GM10248 (cell line): Measurements from ENCODE around the gene LRRC8D.

Source experiments
- CTCF ChIA-PET: fragments of 300-600 bp; sonication (Branson Sonifier 250); formaldehyde crosslinking; extraction: SDS; loops from one replicate; lab custom pipeline; 2021; ENCODE audit warnings: antibody characterized with exemption; lab: Yijun Ruan, JAX
- POLR2A ChIA-PET: fragments of 350-650 bp; sonication (Branson Sonifier 250); formaldehyde crosslinking; extraction: SDS; loops from one replicate; lab custom pipeline; 2020; ENCODE audit warnings: antibody characterized with exemption; lab: Yijun Ruan, JAX
- DNase-seq: peaks from one replicate; pipeline ENCODE4 v3.0.0; 2012; ENCODE audit errors: extremely low spot score
- CTCF ChIP-seq: IDR thresholded peaks from 2 replicates; pipeline ENCODE4 v1.5.1; 2012; ENCODE audit warnings: mild to moderate bottlenecking, low read depth; ENCODE audit errors: extremely low read depth, missing control alignments, control extremely low read depth

LRRC8D gene

DNA sequence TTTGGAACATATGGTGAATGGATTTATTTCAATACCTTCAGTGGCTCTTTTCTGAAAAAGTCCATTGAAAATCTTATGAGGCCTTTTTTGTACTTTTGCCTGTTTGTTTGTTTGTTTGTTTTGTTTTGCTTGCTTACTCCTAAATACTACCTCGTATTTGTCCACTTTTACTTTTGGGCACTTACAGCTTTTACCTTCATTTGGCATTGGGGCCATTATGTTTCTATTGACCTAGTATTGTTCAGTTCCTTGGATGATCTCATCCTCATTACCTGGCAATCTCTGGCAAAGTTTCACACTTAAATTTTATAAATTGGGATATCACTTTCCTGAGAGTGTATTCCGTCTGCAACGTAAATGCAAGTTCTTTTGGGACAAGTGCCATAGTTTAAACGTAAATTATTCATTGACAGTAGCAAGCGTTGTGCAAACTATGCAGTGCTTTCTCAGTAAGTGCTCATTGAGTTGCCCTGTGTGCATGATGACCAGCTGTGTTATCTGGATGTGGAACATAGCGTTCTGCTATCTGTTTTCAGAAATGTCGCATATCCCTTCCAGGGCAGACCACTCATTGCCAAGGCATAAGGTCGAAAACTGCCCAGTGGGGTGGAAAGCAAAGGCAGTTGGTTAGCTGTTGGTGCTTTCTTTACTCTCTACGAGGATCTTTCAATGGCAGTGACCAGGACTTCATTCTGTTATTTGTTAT is 51.1 kb downstream of the LRRC8D start:
- no peak for TF ChIP-seq CTCF
- POLR2A ChIA-PET: no interaction called here
- CTCF ChIA-PET: interaction anchor here (0.8 to 1.8 kb wide), 3 partner anchors 9 to 36 kb away, joined by 3 to 7 read pairs (median 3); no protein-coding TSS in a partner anchor
- DNase-seq: no peak

- no peak for DNase-seq
- ChIA-PET POLR2A (no interaction called here), CTCF (interaction anchor here (0.8 to 1.8 kb wide), 4 partner anchors 8 to 36 kb away, joined by 3 to 7 read pairs (median 3); no protein-coding TSS in a partner anchor)
- no peak for TF ChIP-seq CTCF
Measured at GRCh38 chr1:89872567-89872966, 51.7 kb downstream of the LRRC8D start.

GRCh38 chr1:89873288-89873687 is 52.5 kb downstream of the LRRC8D start:
- ChIA-PET POLR2A (no interaction called here), CTCF (interaction anchor here (0.8 to 1.4 kb wide), 2 partner anchors 11 to 35 kb away, joined by 3 read pairs; no protein-coding TSS in a partner anchor)
- no peak for TF ChIP-seq CTCF
- no peak for DNase-seq

DNA sequence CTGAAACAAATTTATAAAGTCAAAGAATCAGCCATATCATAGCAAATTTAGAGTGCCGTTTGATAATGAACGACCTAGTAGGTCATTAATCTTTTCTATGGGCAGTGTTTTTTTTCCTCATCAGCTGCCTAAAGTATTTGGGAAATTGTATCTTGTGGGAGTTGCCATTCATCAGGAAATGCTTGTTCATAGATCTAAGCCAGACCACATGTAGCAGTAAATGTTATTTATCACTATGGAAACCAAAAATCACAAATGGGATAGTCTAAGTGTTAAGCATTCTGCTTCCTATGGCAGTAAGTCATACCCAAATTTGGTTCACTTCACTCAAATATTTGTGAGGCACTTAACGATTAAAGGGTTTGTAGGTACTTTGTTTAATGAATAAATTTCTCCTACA is 52.9 kb downstream of the LRRC8D start:
- ChIA-PET POLR2A (no interaction called here), CTCF (interaction anchor here (1.0 kb wide), 1 partner anchor 51 kb away, joined by 3 read pairs; no protein-coding TSS in a partner anchor)
- TF ChIP-seq CTCF: no peak
- no peak for DNase-seq

GRCh38 chr1:89876463-89876862 is 55.6 kb downstream of the LRRC8D start:
- no peak for DNase-seq
- POLR2A ChIA-PET: interaction anchor here (0.6 kb wide), 1 partner anchor 249 kb away, joined by 3 read pairs; no protein-coding TSS in a partner anchor
- CTCF ChIA-PET: interaction anchor here (0.9 to 4.3 kb wide), 5 partner anchors 12 to 33 kb away, joined by 3 to 15 read pairs (median 4); no protein-coding TSS in a partner anchor
- no peak for TF ChIP-seq CTCF

DNA sequence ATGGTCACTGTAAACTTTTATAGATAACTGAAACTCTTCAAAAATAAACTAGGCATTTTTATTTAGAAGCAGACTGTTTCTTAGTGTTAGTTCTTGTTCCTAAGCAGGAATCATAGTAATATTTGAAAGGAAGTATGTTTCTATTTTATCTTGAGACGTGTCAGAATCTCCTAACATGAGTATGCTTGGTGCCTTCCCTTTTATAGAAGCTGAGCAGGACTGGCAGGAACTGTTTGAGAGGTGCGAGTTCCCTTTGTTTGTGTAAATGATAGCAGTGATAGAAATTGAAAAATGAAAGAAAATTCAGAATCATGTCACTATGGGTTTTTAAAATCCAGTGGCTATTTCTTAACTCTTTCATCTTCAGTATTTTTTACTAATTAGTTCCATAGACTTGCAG is 56.9 kb downstream of the LRRC8D start:
- ChIA-PET CTCF (interaction anchor here (1.1 to 4.3 kb wide), 2 partner anchors 16 to 34 kb away, joined by 4 to 15 read pairs; no protein-coding TSS in a partner anchor), POLR2A (no interaction called here)
- TF ChIP-seq CTCF: no peak
- DNase-seq: no peak
